ENCODE data around the gene NMD3. TPM values are rescaled to one million over a fixed set of nuclear protein-coding genes. Genes with fewer than 3 reads are reported as not detected.

The NMD3 gene
- total RNA-seq, 1 donor from 2014 or later, result 60.9 TPM

GRCh38 chr3:161289174-161289573 is 68.1 kb downstream of the NMD3 start:
- Mint-ChIP-seq H3K36me3 (ENCODE audit: unreplicated experiment) (no peaks in the 10 kb centered on the region), H3K4me3 (ENCODE audit: unreplicated experiment) (no peak overlapping the region), H3K27me3 (ENCODE audit: unreplicated experiment) (no peaks in the 10 kb centered on the region), H3K27ac (ENCODE audit: unreplicated experiment) (no peak overlapping the region), H3K9me3 (ENCODE audit: unreplicated experiment) (peaks cover 10% of the 10 kb centered on the region), H3K4me1 (ENCODE audit: unreplicated experiment) (no peaks in the 10 kb centered on the region)
- DNase-seq (ENCODE audit: extremely low spot score, unreplicated experiment), result no peak
- TF ChIP-seq CTCF (IDR thresholded peaks at IDR 0.05), result no peak

- Mint-ChIP-seq H3K9me3 (ENCODE audit: unreplicated experiment) (peaks cover 9% of the 10 kb centered on the region), H3K4me1 (ENCODE audit: unreplicated experiment) (no peaks in the 10 kb centered on the region), H3K36me3 (ENCODE audit: unreplicated experiment) (no peaks in the 10 kb centered on the region), H3K27ac (ENCODE audit: unreplicated experiment) (no peak overlapping the region), H3K4me3 (ENCODE audit: unreplicated experiment) (no peak overlapping the region), H3K27me3 (ENCODE audit: unreplicated experiment) (no peaks in the 10 kb centered on the region)
- no peak for TF ChIP-seq CTCF (IDR thresholded peaks at IDR 0.05)
- DNase-seq (ENCODE audit: extremely low spot score, unreplicated experiment), result no peak
These were observed 70.2 kb downstream of the NMD3 start for GRCh38 chr3:161291191-161291901.

- no peaks in the 10 kb centered on the region for H3K36me3 Mint-ChIP-seq (ENCODE audit: unreplicated experiment)
- H3K4me1 Mint-ChIP-seq (ENCODE audit: unreplicated experiment), result no peaks in the 10 kb centered on the region
- no peak overlapping the region for H3K27ac Mint-ChIP-seq (ENCODE audit: unreplicated experiment)
- no peak overlapping the region for H3K4me3 Mint-ChIP-seq (ENCODE audit: unreplicated experiment)
- TF ChIP-seq CTCF (IDR thresholded peaks at IDR 0.05), result no peak
- no peak for DNase-seq (ENCODE audit: extremely low spot score, unreplicated experiment)
- H3K9me3 Mint-ChIP-seq (ENCODE audit: unreplicated experiment), result peaks cover 6% of the 10 kb centered on the region
- H3K27me3 Mint-ChIP-seq (ENCODE audit: unreplicated experiment), result no peaks in the 10 kb centered on the region
These were observed 72.3 kb downstream of the NMD3 start for GRCh38 chr3:161293381-161293780.

- DNase-seq (ENCODE audit: extremely low spot score, unreplicated experiment), result no peak
- Mint-ChIP-seq H3K4me1 (ENCODE audit: unreplicated experiment) (no peaks in the 10 kb centered on the region), H3K36me3 (ENCODE audit: unreplicated experiment) (no peaks in the 10 kb centered on the region), H3K9me3 (ENCODE audit: unreplicated experiment) (peaks cover 14% of the 10 kb centered on the region), H3K4me3 (ENCODE audit: unreplicated experiment) (no peak overlapping the region), H3K27me3 (ENCODE audit: unreplicated experiment) (no peaks in the 10 kb centered on the region), H3K27ac (ENCODE audit: unreplicated experiment) (no peak overlapping the region)
- TF ChIP-seq CTCF (IDR thresholded peaks at IDR 0.05), result no peak
These were observed 74.2 kb downstream of the NMD3 start for GRCh38 chr3:161295325-161295724.

GRCh38 chr3:161296814-161297213 is 75.7 kb downstream of the NMD3 start:
- Mint-ChIP-seq H3K4me1 (ENCODE audit: unreplicated experiment) (no peaks in the 10 kb centered on the region), H3K4me3 (ENCODE audit: unreplicated experiment) (no peak overlapping the region), H3K9me3 (ENCODE audit: unreplicated experiment) (peaks cover 14% of the 10 kb centered on the region), H3K27me3 (ENCODE audit: unreplicated experiment) (no peaks in the 10 kb centered on the region), H3K27ac (ENCODE audit: unreplicated experiment) (no peak overlapping the region), H3K36me3 (ENCODE audit: unreplicated experiment) (no peaks in the 10 kb centered on the region)
- TF ChIP-seq CTCF (IDR thresholded peaks at IDR 0.05), result no peak
- no peak for DNase-seq (ENCODE audit: extremely low spot score, unreplicated experiment)

Other genes starting within 250 kb of the NMD3 start
- 15.0 and 18.5 TPM in 2 replicates for gene B3GALNT1, start 116.0 kb upstream of the NMD3 start, total RNA-seq
- gene SPTSSB, start 150.2 kb downstream of the NMD3 start, total RNA-seq, result not detected in 2 replicates